HG02981 (cell line): Measurements from ENCODE around the gene SEC31A.
"Not testable (repeated sequence)": the region's sequence is repeated elsewhere in the genome, so short reads cannot be mapped to it uniquely, and the experiment has no call there.

Source experiments
- ATAC-seq: cut with Tn5 transposase; IDR thresholded peaks from one replicate; pipeline ENCODE4 v1.9.1; 2021; ENCODE audit warnings: mild to moderate bottlenecking, moderate library complexity; ENCODE audit not compliant: unreplicated experiment

Gene SEC31A

GRCh38 chr4:82893942-82894341, 3.0 kb upstream of the SEC31A start:
- no peak for ATAC-seq

GRCh38 chr4:82892467-82892802, 1.5 kb upstream of the SEC31A start:
- ATAC-seq: no peak

- ATAC-seq: no peak
Measured at GRCh38 chr4:82891707-82892466, 934 bp upstream of the SEC31A start.

GRCh38 chr4:82890528-82890900, 439 bp downstream of the SEC31A start:
- ATAC-seq: no peak

- no peak for ATAC-seq
Measured at GRCh38 chr4:82889287-82889686, 1.7 kb downstream of the SEC31A start.

- no peak for ATAC-seq
Measured at GRCh38 chr4:82886147-82886942, 4.6 kb downstream of the SEC31A start.

GRCh38 chr4:82885410-82885809, 5.5 kb downstream of the SEC31A start:
- ATAC-seq: no peak

GRCh38 chr4:82868572-82868971, 22.4 kb downstream of the SEC31A start:
- no peak for ATAC-seq

GRCh38 chr4:82866706-82867385, 24.1 kb downstream of the SEC31A start:
- ATAC-seq: no peak

- not testable (repeated sequence) for ATAC-seq
Measured at GRCh38 chr4:82866033-82866432, 24.9 kb downstream of the SEC31A start.

GRCh38 chr4:82865592-82865991, 25.4 kb downstream of the SEC31A start:
- no peak for ATAC-seq

GRCh38 chr4:82864336-82864979, 26.5 kb downstream of the SEC31A start:
- ATAC-seq: no peak

- ATAC-seq: no peak
Measured at GRCh38 chr4:82861529-82861928, 29.4 kb downstream of the SEC31A start.

GRCh38 chr4:82860487-82860886, 30.5 kb downstream of the SEC31A start:
- ATAC-seq: not testable (repeated sequence)

GRCh38 chr4:82852751-82853285, 38.1 kb downstream of the SEC31A start:
- ATAC-seq: no peak

GRCh38 chr4:82851885-82852750, 38.8 kb downstream of the SEC31A start:
- no peak for ATAC-seq

- ATAC-seq: no peak
Measured at GRCh38 chr4:82851318-82851717, 39.6 kb downstream of the SEC31A start.

- ATAC-seq: no peak
Measured at GRCh38 chr4:82850684-82851083, 40.3 kb downstream of the SEC31A start.

GRCh38 chr4:82848706-82849105, 42.2 kb downstream of the SEC31A start:
- no peak for ATAC-seq

- ATAC-seq: no peak
Measured at GRCh38 chr4:82842593-82842992, 48.4 kb downstream of the SEC31A start.
